ENCODE data around the gene MUC3A. TPM values are rescaled to one million over a fixed set of nuclear protein-coding genes. Genes with fewer than 3 reads are reported as not detected.
"Not testable (repeated sequence)": the region's sequence is repeated elsewhere in the genome, so short reads cannot be mapped to it uniquely, and the experiment has no call there.

MUC3A gene
- total RNA-seq, 4 donors from 2014 or later = not detected

DNA sequence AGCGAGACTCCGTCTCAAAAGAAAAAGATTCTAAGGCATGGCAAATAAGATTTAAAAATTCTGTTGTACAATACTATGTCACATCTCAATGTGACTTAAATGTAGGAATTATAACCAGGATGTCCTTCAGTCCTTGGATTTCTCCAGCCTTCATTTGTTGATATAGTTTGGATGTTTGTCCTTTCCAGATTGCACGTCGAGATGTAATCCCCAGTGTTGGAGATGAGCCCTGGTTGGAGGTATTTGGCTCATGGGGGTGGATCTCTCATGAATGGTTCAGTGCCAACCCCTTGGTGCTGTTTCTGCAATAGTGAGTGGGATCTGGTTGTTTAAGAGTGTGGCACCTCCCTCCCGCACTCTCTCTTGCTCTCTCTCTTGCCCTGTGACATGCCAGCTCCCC is 40.8 kb upstream of the MUC3A start:
- no peak overlapping the region for H3K27ac ChIP-seq
- TF ChIP-seq POLR2A (IDR thresholded peaks at IDR 0.05) = no peak
- TF ChIP-seq, protein P1, sequence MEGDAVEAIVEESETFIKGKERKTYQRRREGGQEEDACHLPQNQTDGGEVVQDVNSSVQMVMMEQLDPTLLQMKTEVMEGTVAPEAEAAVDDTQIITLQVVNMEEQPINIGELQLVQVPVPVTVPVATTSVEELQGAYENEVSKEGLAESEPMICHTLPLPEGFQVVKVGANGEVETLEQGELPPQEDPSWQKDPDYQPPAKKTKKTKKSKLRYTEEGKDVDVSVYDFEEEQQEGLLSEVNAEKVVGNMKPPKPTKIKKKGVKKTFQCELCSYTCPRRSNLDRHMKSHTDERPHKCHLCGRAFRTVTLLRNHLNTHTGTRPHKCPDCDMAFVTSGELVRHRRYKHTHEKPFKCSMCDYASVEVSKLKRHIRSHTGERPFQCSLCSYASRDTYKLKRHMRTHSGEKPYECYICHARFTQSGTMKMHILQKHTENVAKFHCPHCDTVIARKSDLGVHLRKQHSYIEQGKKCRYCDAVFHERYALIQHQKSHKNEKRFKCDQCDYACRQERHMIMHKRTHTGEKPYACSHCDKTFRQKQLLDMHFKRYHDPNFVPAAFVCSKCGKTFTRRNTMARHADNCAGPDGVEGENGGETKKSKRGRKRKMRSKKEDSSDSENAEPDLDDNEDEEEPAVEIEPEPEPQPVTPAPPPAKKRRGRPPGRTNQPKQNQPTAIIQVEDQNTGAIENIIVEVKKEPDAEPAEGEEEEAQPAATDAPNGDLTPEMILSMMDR (IDR thresholded peaks at IDR 0.05) = no peak
- H3K27me3 ChIP-seq = no peaks in the 10 kb centered on the region
- H3K36me3 ChIP-seq = no peaks in the 10 kb centered on the region
- H3K4me1 ChIP-seq = no peaks in the 10 kb centered on the region
- H3K9me3 ChIP-seq = no peaks in the 10 kb centered on the region
- 100% methylated on average over 5 of the region's 5 CpGs for WGBS
- DNase-seq (ENCODE audit: low spot score in 2 of 2) = no peak
- H3K4me3 ChIP-seq = no peak overlapping the region

DNA sequence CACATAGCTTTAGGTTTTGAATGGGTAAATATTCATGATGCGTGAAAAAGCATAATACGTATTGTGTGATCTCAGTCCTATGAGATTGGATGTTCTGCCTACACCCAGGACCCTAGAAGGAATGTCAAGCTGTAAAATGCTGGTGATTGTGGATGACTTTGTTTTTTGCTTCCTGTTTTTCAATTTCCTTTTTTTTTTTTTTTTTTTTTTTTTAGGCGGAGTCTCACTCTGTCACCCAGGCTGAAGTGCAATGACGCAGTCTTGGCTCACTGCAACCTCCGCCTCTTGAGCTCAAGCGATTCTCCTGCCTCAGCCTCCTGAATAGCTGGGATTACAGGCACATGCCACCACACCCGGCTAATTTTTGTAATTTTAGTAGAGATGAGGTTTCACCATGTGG is 38.9 kb upstream of the MUC3A start:
- H3K27ac ChIP-seq; H3K4me1 ChIP-seq; H3K36me3 ChIP-seq; H3K4me3 ChIP-seq; DNase-seq (ENCODE audit: low spot score in 2 of 2); H3K9me3 ChIP-seq; H3K27me3 ChIP-seq: not testable (repeated sequence)
- WGBS = 75% methylated on average over 7 of the region's 7 CpGs

DNA sequence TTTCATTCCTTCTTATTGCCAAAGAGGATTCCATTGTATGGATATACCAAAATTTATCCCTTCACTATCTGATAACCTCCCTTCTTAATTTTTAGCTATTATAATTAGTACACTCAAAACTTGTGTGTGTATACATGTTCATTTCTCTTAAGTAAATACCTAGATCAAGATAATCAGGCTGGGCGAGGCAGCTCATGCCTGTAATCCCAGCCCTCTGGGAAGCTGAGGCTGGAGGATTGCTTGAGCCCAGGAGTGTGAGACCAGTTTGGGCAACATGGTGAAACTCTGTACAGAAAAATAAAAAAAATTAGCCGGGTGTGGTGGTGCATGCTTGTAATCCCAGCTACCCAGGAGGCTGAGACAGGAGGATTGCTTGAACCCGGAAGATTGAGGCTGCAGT is 37.9 kb upstream of the MUC3A start:
- no peaks in the 10 kb centered on the region for H3K4me1 ChIP-seq
- 84% methylated on average over 3 of the region's 3 CpGs for WGBS
- no peaks in the 10 kb centered on the region for H3K9me3 ChIP-seq
- no peak for DNase-seq (ENCODE audit: low spot score in 2 of 2)
- H3K27ac ChIP-seq = no peak overlapping the region
- TF ChIP-seq POLR2AphosphoS5 (IDR thresholded peaks at IDR 0.05) (no peak), POLR2A (IDR thresholded peaks at IDR 0.05) (no peak), EP300 (IDR thresholded peaks at IDR 0.05) (no peak)
- TF ChIP-seq, protein P1 (IDR thresholded peaks at IDR 0.05) = no peak
- no peak overlapping the region for H3K4me3 ChIP-seq
- no peaks in the 10 kb centered on the region for H3K27me3 ChIP-seq
- no peaks in the 10 kb centered on the region for H3K36me3 ChIP-seq

DNA sequence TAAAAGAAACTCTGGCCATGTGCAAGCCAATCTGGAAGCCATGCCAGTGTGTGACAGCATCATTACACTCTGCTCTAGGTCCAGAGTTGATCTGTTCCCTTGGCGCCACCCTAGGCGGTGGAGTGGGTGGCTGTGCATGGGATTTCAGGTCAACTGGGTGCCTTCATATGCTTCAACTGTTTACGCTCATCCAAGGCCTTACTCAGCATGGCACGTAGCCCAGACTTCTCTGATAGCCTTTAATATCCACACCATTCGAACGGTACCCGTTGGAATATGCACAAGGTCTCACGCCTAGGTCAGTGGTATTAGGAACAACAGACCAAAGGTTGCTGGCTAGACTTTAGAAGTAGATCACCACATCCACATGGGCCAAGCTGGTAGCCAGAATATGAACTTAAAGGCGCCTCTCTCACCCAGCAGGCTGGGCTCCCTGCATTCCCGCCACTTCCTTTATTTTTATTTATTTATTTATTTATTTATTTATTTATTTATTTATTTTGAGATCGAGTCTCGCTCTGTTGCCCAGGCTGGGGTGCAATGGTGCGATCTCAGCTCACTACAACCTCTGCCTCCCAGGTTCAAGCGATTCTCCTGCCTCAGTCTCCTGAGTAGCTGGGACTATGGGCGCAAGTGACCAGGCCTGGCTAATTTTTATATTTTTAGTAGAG is 35.0 kb upstream of the MUC3A start:
- H3K4me3 ChIP-seq = no peak overlapping the region
- WGBS = 87% methylated on average over 15 of the region's 15 CpGs
- H3K9me3 ChIP-seq = no peaks in the 10 kb centered on the region

DNA sequence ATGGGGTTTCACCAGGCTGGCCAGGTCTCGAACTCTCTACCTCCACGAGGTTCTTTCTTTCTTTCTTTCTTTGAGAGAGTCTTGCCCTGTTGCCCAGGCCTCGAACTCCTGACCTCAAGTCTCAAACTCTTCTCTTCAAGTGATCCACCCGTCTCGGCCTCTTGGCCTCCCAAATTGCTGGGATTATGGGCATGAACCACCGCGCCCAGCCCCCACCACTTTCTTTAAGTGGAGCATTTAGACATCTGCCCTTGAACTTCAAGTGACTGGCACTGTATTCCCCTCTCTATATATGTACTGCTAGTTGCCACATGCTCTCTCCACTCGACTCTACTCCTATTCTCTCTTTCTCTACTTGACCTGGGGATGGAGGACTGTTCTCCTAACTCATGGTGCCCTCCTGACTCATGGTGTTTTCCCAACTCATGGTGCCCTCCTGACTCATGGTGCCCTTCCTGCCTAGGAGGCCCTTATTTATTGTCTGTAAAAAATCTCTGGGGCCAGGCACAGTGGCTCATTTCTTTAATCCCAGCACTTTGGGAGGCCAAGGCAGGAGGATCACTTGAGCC is 34.4 kb upstream of the MUC3A start:
- Histone ChIP-seq H3K4me1 (no peaks in the 10 kb centered on the region), H3K36me3 (no peaks in the 10 kb centered on the region), H3K27me3 (no peaks in the 10 kb centered on the region), H3K4me3 (no peak overlapping the region), H3K9me3 (no peaks in the 10 kb centered on the region), H3K27ac (no peak overlapping the region)
- TF ChIP-seq EP300 (IDR thresholded peaks at IDR 0.05) = no peak
- no peak for DNase-seq (ENCODE audit: low spot score in 2 of 2)
- WGBS = 81% methylated on average over 8 of the region's 8 CpGs

More for the DNA sequence above, 35.0 kb upstream of the MUC3A start:
- no peak for TF ChIP-seq POLR2A (IDR thresholded peaks at IDR 0.05)
- no peak for TF ChIP-seq POLR2AphosphoS5 (IDR thresholded peaks at IDR 0.05)
- no peak for TF ChIP-seq EP300 (IDR thresholded peaks at IDR 0.05)
- TF ChIP-seq, protein P1 (IDR thresholded peaks at IDR 0.05) = no peak
- H3K4me1 ChIP-seq = no peaks in the 10 kb centered on the region
- H3K27ac ChIP-seq = no peak overlapping the region
- H3K27me3 ChIP-seq = no peaks in the 10 kb centered on the region
- no peaks in the 10 kb centered on the region for H3K36me3 ChIP-seq
- DNase-seq (ENCODE audit: low spot score in 2 of 2) = no peak

DNA sequence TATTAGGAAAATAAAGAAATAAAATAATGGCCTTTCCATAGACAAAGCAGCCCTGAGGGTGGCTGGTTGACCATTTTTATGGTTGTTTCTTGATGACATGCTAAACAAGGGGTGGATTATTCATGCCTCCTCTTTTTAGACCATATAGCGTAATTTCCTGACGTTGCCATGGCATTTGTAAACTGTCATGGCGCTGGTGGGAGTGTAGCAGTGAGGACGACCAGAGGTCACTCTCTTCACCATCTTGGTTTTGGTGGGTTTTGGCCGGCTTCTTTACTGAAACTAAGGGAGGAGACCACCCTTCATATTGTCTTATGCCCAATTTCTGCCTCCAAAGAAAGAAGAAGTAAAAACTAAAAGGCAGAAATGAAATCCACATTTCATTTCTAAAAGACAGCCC is 30.0 kb upstream of the MUC3A start:
- H3K9me3 ChIP-seq; H3K36me3 ChIP-seq; DNase-seq (ENCODE audit: low spot score in 2 of 2); H3K4me1 ChIP-seq; H3K27me3 ChIP-seq; H3K27ac ChIP-seq; H3K4me3 ChIP-seq: not testable (repeated sequence)
- 85% methylated on average over 5 of the region's 5 CpGs for whole genome bisulfite sequencing

DNA sequence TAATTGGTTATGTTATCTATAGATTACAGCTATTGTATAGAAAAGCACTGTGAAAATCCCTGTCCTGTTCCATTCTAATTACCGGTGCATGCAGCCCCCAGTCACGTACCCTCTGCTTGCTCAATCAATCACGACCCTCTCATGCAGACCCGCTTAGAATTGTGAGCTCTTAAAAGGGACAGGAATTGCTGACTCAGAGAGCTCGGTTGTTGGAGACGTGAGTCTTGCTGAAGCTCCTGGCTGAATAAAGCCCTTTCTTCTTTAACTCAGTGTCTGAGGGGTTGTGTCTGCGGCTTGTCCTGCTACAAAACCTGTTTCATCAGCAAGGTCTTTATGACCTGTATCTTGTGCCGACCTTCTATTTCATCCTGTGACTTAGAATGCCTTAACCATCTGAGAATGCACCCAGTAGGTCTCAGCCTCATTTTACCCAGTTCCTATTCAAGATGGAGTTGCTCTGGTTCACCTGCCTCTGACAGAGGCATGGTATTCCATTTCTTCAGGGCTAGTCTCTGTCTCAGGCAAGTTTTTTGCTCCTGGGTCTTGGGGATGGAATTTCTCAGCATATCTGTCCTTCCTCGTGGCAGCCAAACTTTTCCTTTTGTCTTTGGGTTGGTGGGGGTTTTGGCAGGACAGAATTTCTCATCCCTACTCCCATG is 29.4 kb upstream of the MUC3A start:
- H3K4me3 ChIP-seq; DNase-seq (ENCODE audit: low spot score in 2 of 2); H3K9me3 ChIP-seq; H3K27me3 ChIP-seq; H3K4me1 ChIP-seq; H3K36me3 ChIP-seq; H3K27ac ChIP-seq: not testable (repeated sequence)
- 75% methylated on average over 9 of the region's 9 CpGs for WGBS
